NK-92 (cell line): ENCODE measurements around the gene ROR2.
"Not testable (repeated sequence)": the region's sequence is repeated elsewhere in the genome, so short reads cannot be mapped to it uniquely, and the experiment has no call there.

Experiments used
- DNase-seq: peaks from one replicate; lab custom pipeline; 2025; ENCODE audit not compliant: unreplicated experiment; lab: John Stamatoyannopoulos, UW

ROR2 gene

GRCh38 chr9:91655215-91655614, 294.8 kb downstream of the ROR2 start:
- no peak for DNase-seq

- DNase-seq: no peak
Measured at GRCh38 chr9:91654527-91654926, 295.5 kb downstream of the ROR2 start.

GRCh38 chr9:91647371-91647770, 302.7 kb downstream of the ROR2 start:
- DNase-seq: no peak

DNA sequence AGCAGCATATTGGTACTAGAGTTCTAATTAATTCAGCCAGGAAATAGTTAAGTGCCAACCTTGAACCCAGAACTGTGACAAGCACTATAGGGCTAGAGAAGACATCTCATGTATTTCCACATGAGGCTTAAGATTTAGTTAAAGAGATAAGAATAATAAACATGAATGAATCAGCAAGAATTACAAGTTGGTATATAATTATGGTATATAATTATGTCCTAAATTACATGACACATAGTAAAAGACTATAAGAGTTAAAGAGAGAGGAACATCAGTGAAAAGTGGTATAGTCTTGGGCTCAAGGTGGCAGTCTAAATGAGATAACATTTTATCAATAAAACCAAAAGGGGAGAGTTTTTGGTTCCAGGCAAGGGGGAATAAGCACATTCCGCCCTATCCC, 303.3 kb downstream of the ROR2 start:
- no peak for DNase-seq

DNA sequence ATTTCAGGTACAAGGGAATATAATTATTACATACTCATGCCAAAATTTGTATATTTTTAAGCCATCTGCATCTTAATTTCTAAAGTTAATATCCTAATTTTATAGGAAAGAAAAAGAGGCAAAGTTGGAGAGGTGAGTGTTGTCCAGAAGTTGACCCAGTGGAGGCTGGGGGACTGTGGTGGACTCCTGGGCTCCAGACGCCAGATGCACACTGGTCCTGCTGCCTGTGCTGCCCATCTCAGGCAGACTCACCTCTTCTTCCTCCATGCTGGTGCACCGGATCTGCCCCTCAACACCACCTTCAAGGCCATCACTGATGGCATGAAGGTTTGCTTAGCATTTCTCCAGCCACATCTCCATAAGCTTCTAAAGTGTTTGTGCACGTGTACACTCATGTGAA, 305.6 kb downstream of the ROR2 start:
- DNase-seq: no peak

- no peak for DNase-seq
Measured at GRCh38 chr9:91643481-91644077, 306.4 kb downstream of the ROR2 start.

GRCh38 chr9:91642771-91643170, 307.3 kb downstream of the ROR2 start:
- DNase-seq: no peak

- DNase-seq: no peak
Measured at GRCh38 chr9:91640428-91640827, 309.6 kb downstream of the ROR2 start.

DNA sequence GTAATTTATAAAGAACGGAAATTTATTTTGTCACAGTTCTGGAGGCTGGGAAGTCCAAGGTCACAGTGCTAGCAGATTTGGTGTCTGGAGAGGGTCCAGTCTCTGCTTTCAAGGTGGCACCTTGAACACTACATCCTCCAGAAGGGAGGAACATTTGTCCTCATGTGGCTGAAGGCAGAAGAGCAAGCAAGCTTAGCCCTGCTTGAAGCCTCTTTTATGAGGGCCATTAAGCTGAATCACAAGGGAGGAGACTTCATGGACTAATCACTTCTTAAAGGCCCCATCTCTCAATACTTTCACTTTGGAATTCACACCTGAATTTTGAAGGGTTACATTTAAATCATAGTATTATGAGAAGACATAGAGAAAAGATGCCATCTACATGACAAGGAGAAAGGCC, 311.0 kb downstream of the ROR2 start:
- DNase-seq: no peak

- not testable (repeated sequence) for DNase-seq
Measured at GRCh38 chr9:91634832-91635231, 315.2 kb downstream of the ROR2 start.

DNA sequence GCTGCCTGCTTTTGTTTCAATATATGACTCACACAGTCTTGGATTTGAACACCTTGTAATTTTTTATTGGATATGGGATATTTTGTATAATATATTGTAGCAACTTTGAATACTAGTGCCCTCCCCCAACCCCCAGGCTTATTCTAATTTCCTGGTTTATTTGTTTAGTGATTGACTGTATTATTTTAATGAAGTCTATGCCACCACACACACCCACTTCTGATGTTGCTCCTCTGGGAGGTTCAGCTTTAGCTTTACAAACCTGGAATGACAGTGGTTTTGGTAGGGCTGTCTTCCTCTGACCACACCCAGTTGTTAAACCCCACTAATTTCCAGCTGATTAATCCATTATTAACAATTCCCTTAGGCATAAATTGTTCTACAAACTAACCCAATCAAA, 320.3 kb downstream of the ROR2 start:
- DNase-seq: no peak

DNA sequence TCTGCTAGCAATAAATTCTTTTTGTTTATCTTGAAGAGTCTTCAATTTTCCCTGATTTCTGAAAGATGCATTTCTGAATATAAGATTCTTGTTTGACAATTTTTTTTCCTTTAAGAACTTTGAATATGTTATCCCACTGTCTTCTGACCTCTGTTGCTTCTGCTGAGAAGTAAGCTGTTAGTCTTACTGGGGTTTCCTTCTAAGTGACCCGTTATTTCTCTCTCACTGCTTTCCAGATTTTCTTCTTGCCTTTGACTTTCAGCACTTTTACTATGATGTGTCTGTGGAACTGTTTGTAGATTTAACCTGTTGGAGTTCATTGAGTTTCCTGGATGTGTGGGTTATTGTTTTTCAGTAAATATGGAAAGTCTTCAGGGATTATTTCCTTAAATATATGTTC, 321.1 kb downstream of the ROR2 start:
- no peak for DNase-seq

GRCh38 chr9:91625331-91625730, 324.7 kb downstream of the ROR2 start:
- DNase-seq: no peak

DNA sequence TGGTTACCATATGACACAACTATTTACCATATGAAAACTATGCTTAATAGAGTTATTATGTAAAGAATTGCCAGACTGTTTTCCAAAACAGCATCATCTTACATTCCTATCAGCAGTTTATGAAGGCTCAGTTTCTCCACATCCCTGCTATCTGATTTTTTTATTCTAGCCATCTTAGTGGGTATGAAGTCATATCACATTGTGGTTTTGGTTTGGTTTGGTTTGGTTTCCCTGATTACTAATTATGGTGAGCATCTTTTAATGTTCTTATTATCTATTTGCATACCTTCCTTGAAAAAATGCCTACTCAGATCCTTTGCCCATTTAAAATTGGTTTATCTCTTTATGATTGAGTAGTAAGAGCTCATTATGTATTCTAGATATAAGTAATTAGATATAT, 327.0 kb downstream of the ROR2 start:
- DNase-seq: no peak

GRCh38 chr9:91622121-91622520, 327.9 kb downstream of the ROR2 start:
- not testable (repeated sequence) for DNase-seq

DNA sequence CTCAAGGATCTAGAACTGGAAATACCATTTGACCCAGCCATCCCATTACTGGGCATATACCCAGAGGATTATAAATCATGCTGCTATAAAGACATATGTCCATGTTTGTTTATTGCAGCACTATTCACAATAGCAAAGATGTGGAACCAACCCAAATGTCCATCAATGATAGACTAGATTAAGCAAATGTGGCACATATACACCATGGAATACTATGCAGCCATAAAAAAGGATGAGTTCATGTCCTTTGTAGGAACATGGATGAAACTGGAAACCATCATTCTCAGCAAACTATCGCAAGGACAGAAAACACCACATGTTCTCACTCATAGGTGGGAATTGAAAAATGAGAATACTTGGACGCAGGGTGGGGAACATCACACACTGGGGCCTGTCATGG, 336.0 kb downstream of the ROR2 start:
- not testable (repeated sequence) for DNase-seq

DNA sequence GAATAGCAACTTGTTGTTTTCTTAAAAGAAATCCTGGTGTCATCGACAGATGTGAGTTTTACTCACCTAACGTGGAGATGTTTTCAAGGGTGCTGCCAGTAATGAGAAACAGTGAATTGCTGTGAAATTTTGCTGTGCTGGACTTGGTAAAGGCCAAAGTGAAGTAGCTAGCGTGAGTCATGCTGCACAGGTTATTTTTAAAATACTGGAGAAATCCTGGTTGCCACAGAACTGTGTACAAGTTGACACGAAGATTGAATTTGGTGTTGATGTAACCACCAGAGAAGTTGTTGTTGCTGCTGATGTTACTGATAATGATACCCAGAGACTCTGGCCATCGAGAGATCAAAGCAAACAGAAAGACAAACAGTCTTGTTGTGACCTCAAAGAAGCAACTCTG, 338.4 kb downstream of the ROR2 start:
- DNase-seq: no peak

DNA sequence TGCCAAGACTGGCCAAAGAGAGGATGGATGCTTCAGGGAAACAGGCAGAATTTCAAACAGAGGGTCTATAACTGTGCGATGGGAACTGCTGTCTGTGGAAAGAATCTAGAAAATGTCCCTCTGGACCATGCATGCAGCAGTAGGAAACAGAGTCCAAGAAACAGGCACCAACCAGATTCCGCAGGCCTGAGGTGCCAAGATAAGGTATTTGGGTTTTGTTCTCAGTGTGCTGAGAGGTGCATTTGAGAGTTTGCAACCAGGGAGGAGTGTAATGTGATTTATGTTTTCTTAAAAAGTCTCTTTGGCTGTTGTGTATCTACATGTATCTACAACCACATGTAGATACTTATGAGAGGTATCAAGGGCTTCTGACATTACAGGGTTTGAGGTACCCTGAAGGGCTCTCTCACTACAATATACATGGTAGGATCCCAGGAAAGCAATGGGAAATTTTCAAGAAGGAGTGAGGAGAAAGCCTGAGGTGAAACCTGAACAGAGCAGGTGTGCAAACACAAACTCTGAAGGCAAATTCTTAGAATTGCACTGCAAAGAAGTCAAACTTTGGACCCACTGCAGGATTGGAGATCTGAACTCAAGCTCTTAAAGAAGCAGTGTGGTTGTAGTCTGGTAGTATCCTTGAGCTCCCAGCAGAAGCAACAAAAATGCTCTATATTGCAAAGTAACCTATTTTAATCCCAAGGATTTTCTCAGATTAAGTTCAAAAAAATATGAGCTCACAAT, 343.6 kb downstream of the ROR2 start:
- DNase-seq: no peak

DNA sequence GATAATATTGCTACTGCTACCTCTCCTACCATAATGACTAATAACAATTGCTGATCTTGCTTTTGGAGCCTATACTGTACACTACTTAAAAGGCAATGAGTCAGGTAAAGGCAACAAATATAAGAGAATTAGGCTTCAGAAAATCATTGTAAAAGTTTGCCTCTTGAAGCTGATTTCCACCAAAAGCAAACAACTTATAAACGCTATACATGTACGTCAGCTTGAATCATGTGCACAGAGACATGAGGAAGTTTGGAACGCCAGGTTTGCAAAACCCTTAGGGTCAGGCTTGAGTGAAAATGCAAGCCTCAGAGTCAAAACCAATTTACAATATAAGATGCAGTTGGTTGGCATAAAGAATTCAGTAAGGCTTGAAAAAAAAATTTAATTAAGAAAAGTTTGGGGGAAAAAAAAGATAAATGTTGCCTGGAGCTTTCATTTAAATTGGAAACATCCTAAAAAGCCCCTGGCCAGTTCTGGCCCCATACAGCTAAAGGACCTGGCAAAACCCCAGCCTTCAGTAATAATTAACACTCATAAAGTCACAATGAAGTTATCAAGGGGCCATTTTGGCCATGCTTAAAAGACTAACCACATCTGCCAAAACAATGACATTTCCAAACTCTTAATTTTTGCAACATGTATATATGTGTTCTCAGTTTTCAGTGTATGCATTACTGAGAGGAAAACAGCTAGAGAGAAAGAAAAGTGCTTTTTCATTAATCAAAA, 345.4 kb downstream of the ROR2 start:
- DNase-seq: no peak

DNA sequence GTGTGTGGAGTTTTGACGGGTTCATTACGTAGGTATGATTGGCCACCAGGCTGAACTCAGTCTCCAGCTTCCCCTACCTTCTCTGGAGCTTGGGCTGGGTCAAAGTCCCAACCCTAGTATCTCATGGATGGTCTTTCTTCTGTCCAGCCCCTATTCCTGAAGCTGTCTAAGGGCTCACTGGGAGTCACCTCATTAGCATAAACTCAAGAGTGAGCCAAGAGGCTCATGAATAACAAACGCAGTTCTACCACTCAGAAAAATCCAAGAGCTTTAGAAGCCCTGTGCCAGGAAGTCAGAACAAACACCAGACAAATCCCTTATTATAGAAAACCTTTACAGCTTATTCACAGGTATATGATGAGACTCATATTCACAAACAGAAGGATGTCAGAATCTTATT, 346.1 kb downstream of the ROR2 start:
- no peak for DNase-seq

GRCh38 chr9:91599564-91599963, 350.5 kb downstream of the ROR2 start:
- no peak for DNase-seq

- DNase-seq: no peak
Measured at GRCh38 chr9:91591627-91592026, 358.4 kb downstream of the ROR2 start.
